PC-9 (cell line): ENCODE data around the gene PTPRC.

Source experiments
- EZH2 ChIP-seq: fragments of 200-600 bp; sonication (generic); IDR thresholded peaks from 2 replicates; pipeline ENCODE4 v1.8.0; 2017; ENCODE audit warnings: antibody characterized with exemption, low read depth
- TF ChIP-seq, protein P1 (sequence below): fragments of 200-600 bp; sonication (generic); conservative IDR thresholded peaks from 2 replicates; pipeline ENCODE4 v1.6.1; 2017; ENCODE audit warnings: mixed run types, antibody characterized with exemption, mild to moderate bottlenecking, moderate library complexity

- TF ChIP-seq, protein P1, sequence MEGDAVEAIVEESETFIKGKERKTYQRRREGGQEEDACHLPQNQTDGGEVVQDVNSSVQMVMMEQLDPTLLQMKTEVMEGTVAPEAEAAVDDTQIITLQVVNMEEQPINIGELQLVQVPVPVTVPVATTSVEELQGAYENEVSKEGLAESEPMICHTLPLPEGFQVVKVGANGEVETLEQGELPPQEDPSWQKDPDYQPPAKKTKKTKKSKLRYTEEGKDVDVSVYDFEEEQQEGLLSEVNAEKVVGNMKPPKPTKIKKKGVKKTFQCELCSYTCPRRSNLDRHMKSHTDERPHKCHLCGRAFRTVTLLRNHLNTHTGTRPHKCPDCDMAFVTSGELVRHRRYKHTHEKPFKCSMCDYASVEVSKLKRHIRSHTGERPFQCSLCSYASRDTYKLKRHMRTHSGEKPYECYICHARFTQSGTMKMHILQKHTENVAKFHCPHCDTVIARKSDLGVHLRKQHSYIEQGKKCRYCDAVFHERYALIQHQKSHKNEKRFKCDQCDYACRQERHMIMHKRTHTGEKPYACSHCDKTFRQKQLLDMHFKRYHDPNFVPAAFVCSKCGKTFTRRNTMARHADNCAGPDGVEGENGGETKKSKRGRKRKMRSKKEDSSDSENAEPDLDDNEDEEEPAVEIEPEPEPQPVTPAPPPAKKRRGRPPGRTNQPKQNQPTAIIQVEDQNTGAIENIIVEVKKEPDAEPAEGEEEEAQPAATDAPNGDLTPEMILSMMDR: no peak
- no peak for TF ChIP-seq EZH2
These were observed 74.2 kb downstream of the PTPRC start for GRCh38 chr1:198713081-198713480.
